ENCODE measurements around the gene OR5AN1. TPM values are rescaled to one million over a fixed set of nuclear protein-coding genes. Genes with fewer than 3 reads are reported as not detected.

OR5AN1 gene
- total and polyA plus RNA-seq, 2 of the 8 experiments (the other 6 are each of a cell fraction or from before 2014, with no cell fraction given): not detected

GRCh38 chr11:59401262-59401552 is 42.5 kb downstream of the OR5AN1 start (continued):
- TF ChIP-seq PHF8 (conservative IDR thresholded peaks at IDR 0.05; ENCODE audit: low read depth, low read length) (no peak), MAX (IDR thresholded peaks at IDR 0.05) (no peak), TAF1 (IDR thresholded peaks at IDR 0.05; ENCODE audit: low read depth, low read length) (no peak), EZH2 (IDR thresholded peaks at IDR 0.05; ENCODE audit: low read depth, low read length, severe bottlenecking) (no peak), CHD2 (IDR thresholded peaks at IDR 0.05; ENCODE audit: low read length) (no peak)

Measured in H1 (cell line).